ENCODE results near the gene THOC5. TPM values are rescaled to one million over a fixed set of nuclear protein-coding genes. Genes with fewer than 3 reads are reported as not detected.
"Not testable (repeated sequence)": the region's sequence is repeated elsewhere in the genome, so short reads cannot be mapped to it uniquely, and the experiment has no call there.

THOC5 gene
- total and polyA plus RNA-seq, 7 donors: 33.8 to 56.0 (median 45.8) TPM

- no peak for DNase-seq
- no peak overlapping the region for H3K4me3 ChIP-seq
Observed at GRCh38 chr22:29570456-29570855, 16.9 kb upstream of the THOC5 start.

GRCh38 chr22:29569011-29569678, 15.6 kb upstream of the THOC5 start:
- intact Hi-C loops (cut with DNase I): no loop called here
- Histone ChIP-seq H3K9me3 (no peaks in the 10 kb centered on the region), H3K27me3 (ENCODE audit: insufficient read depth in 3 of 3, low read length in 2 of 3) (no peaks in the 10 kb centered on the region), H3K4me1 (no peaks in the 10 kb centered on the region), H3K4me3 (no peak overlapping the region), H3K36me3 (ENCODE audit: insufficient read depth in 1 of 2, low read depth in 1 of 2) (no peaks in the 10 kb centered on the region), H3K27ac (no peak overlapping the region)
- no peak for TF ChIP-seq CTCF (IDR thresholded peaks at IDR 0.05)
- DNase-seq (no peak), ATAC-seq (no peak)
- WGBS, 3 donors: 90 to 95% (median 90%) methylated on average over 7 of the region's 7 CpGs

More at GRCh38 chr22:29570456-29570855, 16.9 kb upstream of the THOC5 start:
- H3K27ac ChIP-seq: no peak overlapping the region
- no peaks in the 10 kb centered on the region for H3K27me3 ChIP-seq (ENCODE audit: insufficient read depth in 3 of 3, low read length in 2 of 3)
- no peaks in the 10 kb centered on the region for H3K4me1 ChIP-seq
- no peaks in the 10 kb centered on the region for H3K9me3 ChIP-seq
- no peak for TF ChIP-seq CTCF (IDR thresholded peaks at IDR 0.05)
- no peak for ATAC-seq
- intact Hi-C loops (cut with DNase I): no loop called here
- 64 to 69% (median 68%) methylated on average over 7 of the region's 7 CpGs for WGBS, 3 donors
- no peaks in the 10 kb centered on the region for H3K36me3 ChIP-seq (ENCODE audit: insufficient read depth in 1 of 2, low read depth in 1 of 2)

- intact Hi-C loops (cut with DNase I): no loop called here
- no peak overlapping the region for H3K27ac ChIP-seq
- WGBS, 3 donors: 81 to 97% (median 84%) methylated on average over 7 of the region's 7 CpGs
- H3K4me3 ChIP-seq: no peak overlapping the region
- ATAC-seq (no peak), DNase-seq (no peak)
- no peaks in the 10 kb centered on the region for H3K27me3 ChIP-seq (ENCODE audit: insufficient read depth in 3 of 3, low read length in 2 of 3)
- H3K36me3 ChIP-seq (ENCODE audit: insufficient read depth in 1 of 2, low read depth in 1 of 2): no peaks in the 10 kb centered on the region
- no peaks in the 10 kb centered on the region for H3K4me1 ChIP-seq
- no peaks in the 10 kb centered on the region for H3K9me3 ChIP-seq
- TF ChIP-seq CTCF (IDR thresholded peaks at IDR 0.05): no peak
Observed at GRCh38 chr22:29567338-29567737, 13.8 kb upstream of the THOC5 start.

GRCh38 chr22:29566513-29566912, 13.0 kb upstream of the THOC5 start:
- 97 to 99% (median 98%) methylated on average over 7 of the region's 7 CpGs for WGBS, 3 donors
- H3K36me3 ChIP-seq (ENCODE audit: insufficient read depth in 1 of 2, low read depth in 1 of 2); H3K4me3 ChIP-seq; H3K4me1 ChIP-seq; ATAC-seq; intact Hi-C loops (cut with DNase I); H3K9me3 ChIP-seq; H3K27ac ChIP-seq; H3K27me3 ChIP-seq (ENCODE audit: insufficient read depth in 3 of 3, low read length in 2 of 3); DNase-seq: not testable (repeated sequence)

- Histone ChIP-seq H3K9me3 (no peaks in the 10 kb centered on the region), H3K4me1 (no peaks in the 10 kb centered on the region), H3K4me3 (no peak overlapping the region), H3K36me3 (ENCODE audit: insufficient read depth in 1 of 2, low read depth in 1 of 2) (peaks cover 0 to under 1% of the 10 kb centered on the region in 2 donors), H3K27ac (no peak overlapping the region), H3K27me3 (ENCODE audit: insufficient read depth in 3 of 3, low read length in 2 of 3) (no peaks in the 10 kb centered on the region)
- WGBS, 3 donors: 72 to 85% (median 82%) methylated on average over 6 of the region's 6 CpGs
- DNase-seq: no peak
- intact Hi-C loops (cut with DNase I): no loop called here
- TF ChIP-seq CTCF (IDR thresholded peaks at IDR 0.05): no peak
- ATAC-seq: no peak
Observed at GRCh38 chr22:29563652-29564460, 10.3 kb upstream of the THOC5 start.
